MM.1S (cell line): Measurements from ENCODE around the gene ENPEP.

Experiments used
- DNase-seq: peaks from one replicate; pipeline ENCODE4 v3.0.0-alpha.2; 2015
- H2AFZ ChIP-seq: fragments of 300-600 bp; sonication (generic); 2 replicates; pipeline ENCODE4 v1.6.0; 2016; ENCODE audit warnings: antibody characterized with exemption, low read length
- H3F3A ChIP-seq: fragments of 300-600 bp; sonication (generic); 2 replicates; pipeline ENCODE4 v1.6.1; 2016; ENCODE audit warnings: mild to moderate bottlenecking, antibody characterized with exemption, low read length, moderate library complexity, mixed read lengths; ENCODE audit not compliant: insufficient read depth
- H3K27ac ChIP-seq: fragments of 300-600 bp; sonication (generic); 2 replicates; pipeline ENCODE4 v1.5.1; 2016; ENCODE audit warnings: mild to moderate bottlenecking, low read length
- H3K27me3 ChIP-seq: fragments of 300-600 bp; sonication (generic); replicated peaks from 2 replicates; pipeline ENCODE4 v1.6.0; 2016; ENCODE audit warnings: low read length; ENCODE audit not compliant: insufficient read depth
- H3K36me3 ChIP-seq: fragments of 300-600 bp; sonication (generic); replicated peaks from 2 replicates; pipeline ENCODE4 v1.6.1; 2016; ENCODE audit warnings: mild to moderate bottlenecking, low read length, mixed read lengths; ENCODE audit not compliant: insufficient read depth
- H3K4me1 ChIP-seq: fragments of 300-600 bp; sonication (generic); 2 replicates; pipeline ENCODE4 v1.6.1; 2016; ENCODE audit warnings: low read length, mixed read lengths
- H3K4me2 ChIP-seq: fragments of 300-600 bp; sonication (generic); 2 replicates; pipeline ENCODE4 v1.6.0; 2016; ENCODE audit warnings: low read depth, low read length
- H3K4me3 ChIP-seq: fragments of 300-600 bp; sonication (generic); 2 replicates; pipeline ENCODE4 v1.5.1; 2016; ENCODE audit warnings: low read length, mixed read lengths
- H3K79me2 ChIP-seq: fragments of 300-600 bp; sonication (generic); 2 replicates; pipeline ENCODE4 v1.6.1; 2016; ENCODE audit warnings: mixed run types, low read length, mixed read lengths
- H3K9ac ChIP-seq: fragments of 300-600 bp; sonication (generic); 2 replicates; pipeline ENCODE4 v1.6.1; 2016; ENCODE audit warnings: low read length, mixed read lengths
- H3K9me2 ChIP-seq: fragments of 300-600 bp; sonication (generic); replicated peaks from 2 replicates; pipeline ENCODE4 v1.6.1; 2016; ENCODE audit warnings: mild to moderate bottlenecking, low read length, mixed read lengths; ENCODE audit not compliant: insufficient read depth
- H3K9me3 ChIP-seq: fragments of 300-600 bp; sonication (generic); replicated peaks from 2 replicates; pipeline ENCODE4 v1.6.1; 2016; ENCODE audit warnings: mild to moderate bottlenecking, low read length, mixed read lengths; ENCODE audit not compliant: insufficient read depth
- H4K20me1 ChIP-seq: fragments of 300-600 bp; sonication (generic); 2 replicates; pipeline ENCODE4 v1.6.1; 2016; ENCODE audit warnings: mild to moderate bottlenecking, low read length, moderate library complexity, mixed read lengths; ENCODE audit not compliant: insufficient read depth
- CTCF ChIP-seq: fragments of 300-600 bp; sonication (generic); IDR thresholded peaks from 2 replicates; pipeline ENCODE4 v1.5.1; 2016; ENCODE audit warnings: antibody characterized with exemption, low read length, mixed read lengths
- EZH2 ChIP-seq: fragments of 300-600 bp; sonication (generic); optimal IDR thresholded peaks from 2 replicates; pipeline ENCODE3; 2017; ENCODE audit warnings: low read depth, mild to moderate bottlenecking, antibody characterized with exemption, low read length, mixed read lengths
- EZH2phosphoT487 ChIP-seq: fragments of 300-600 bp; sonication (generic); IDR thresholded peaks from 2 replicates; pipeline ENCODE4 v1.6.1; 2018; ENCODE audit warnings: antibody characterized with exemption, low read length

ENPEP gene

GRCh38 chr4:110526589-110526988 is 50.6 kb downstream of the ENPEP start:
- Histone ChIP-seq H3K27me3 (no peaks in the 10 kb centered on the region), H3K9me3 (no peaks in the 10 kb centered on the region), H4K20me1 (no peaks in the 10 kb centered on the region), H3K9me2 (no peaks in the 10 kb centered on the region), H3K4me2 (no peak overlapping the region), H3K9ac (no peak overlapping the region), H2AFZ (no peak overlapping the region), H3K4me3 (no peak overlapping the region), H3K27ac (no peak overlapping the region), H3F3A (no peaks in the 10 kb centered on the region), H3K36me3 (no peaks in the 10 kb centered on the region), H3K79me2 (no peaks in the 10 kb centered on the region), H3K4me1 (no peaks in the 10 kb centered on the region)
- DNase-seq: no peak
- TF ChIP-seq EZH2phosphoT487: no peak
- no peak for TF ChIP-seq EZH2
- no peak for TF ChIP-seq CTCF

GRCh38 chr4:110527156-110527555 is 51.2 kb downstream of the ENPEP start:
- Histone ChIP-seq H3K4me3 (no peak overlapping the region), H3F3A (no peaks in the 10 kb centered on the region), H3K9me2 (no peaks in the 10 kb centered on the region), H3K9me3 (no peaks in the 10 kb centered on the region), H3K27ac (no peak overlapping the region), H3K27me3 (no peaks in the 10 kb centered on the region), H2AFZ (no peak overlapping the region), H3K36me3 (no peaks in the 10 kb centered on the region), H3K4me1 (no peaks in the 10 kb centered on the region), H3K79me2 (no peaks in the 10 kb centered on the region), H3K4me2 (no peak overlapping the region), H3K9ac (no peak overlapping the region), H4K20me1 (no peaks in the 10 kb centered on the region)
- DNase-seq: no peak
- TF ChIP-seq EZH2phosphoT487 (no peak), EZH2 (no peak), CTCF (no peak)

- no peak overlapping the region for H3K9ac ChIP-seq
- no peaks in the 10 kb centered on the region for H3K9me3 ChIP-seq
- peak overlapping the region; percentile 7; the same call in 1 of the 2 replicates for H2AFZ ChIP-seq
- H3K27ac ChIP-seq: peak overlapping the region; percentile 42; the same call in 1 of the 2 replicates
- H4K20me1 ChIP-seq: no peaks in the 10 kb centered on the region
- no peaks in the 10 kb centered on the region for H3K79me2 ChIP-seq
- TF ChIP-seq CTCF (no peak), EZH2 (no peak), EZH2phosphoT487 (no peak)
- H3K4me3 ChIP-seq: 0 out of 2 replicates have a peak overlapping the region, but pooled peaks have one; percentile 7
- H3F3A ChIP-seq: no peaks in the 10 kb centered on the region
- H3K4me1 ChIP-seq: no peaks in the 10 kb centered on the region
- peak overlapping the region; percentile 30; the same call in 1 of the 2 replicates for H3K4me2 ChIP-seq
- no peak for DNase-seq
- no peaks in the 10 kb centered on the region for H3K9me2 ChIP-seq
- no peaks in the 10 kb centered on the region for H3K36me3 ChIP-seq
- no peaks in the 10 kb centered on the region for H3K27me3 ChIP-seq
Observed at GRCh38 chr4:110532901-110533589, 57.1 kb downstream of the ENPEP start.
